HG03571 (cell line): Measurements from ENCODE around the gene CFAP119.

Experiments
- ATAC-seq: cut with Tn5 transposase; IDR thresholded peaks from one replicate; pipeline ENCODE4 v1.9.1; 2021; ENCODE audit not compliant: unreplicated experiment

The CFAP119 gene

DNA sequence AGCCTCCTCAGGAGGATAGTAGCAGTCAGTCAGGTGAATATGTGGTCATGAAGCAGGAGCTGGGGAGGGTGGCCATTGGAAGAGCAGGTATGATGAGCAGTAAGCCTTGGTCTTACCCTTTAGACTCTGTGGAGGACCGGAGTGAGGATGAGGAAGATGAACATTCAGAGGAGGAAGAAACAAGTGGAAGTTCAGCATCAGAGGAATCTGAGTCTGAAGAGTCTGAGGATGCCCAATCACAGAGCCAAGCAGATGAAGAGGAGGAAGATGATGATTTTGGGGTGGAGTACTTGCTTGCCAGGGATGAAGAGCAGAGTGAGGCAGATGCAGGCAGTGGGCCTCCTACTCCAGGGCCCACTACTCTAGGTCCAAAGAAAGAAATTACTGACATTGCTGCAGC lies 50.1 kb downstream of the CFAP119 start:
- no peak for ATAC-seq

GRCh38 chr16:30710971-30711370 lies 50.9 kb downstream of the CFAP119 start:
- ATAC-seq = no peak
